Endothelial cell (in vitro differentiated cells): ENCODE measurements around the gene SIL1. TPM values are rescaled to one million over a fixed set of nuclear protein-coding genes. Genes with fewer than 3 reads are reported as not detected.
"Not testable (repeated sequence)": the region's sequence is repeated elsewhere in the genome, so short reads cannot be mapped to it uniquely, and the experiment has no call there.

Experiments
- DNase-seq: peaks from one replicate; pipeline ENCODE4 v3.0.0; 2021; ENCODE audit warnings: low spot score
- H3K27ac Mint-ChIP-seq: one replicate; pipeline ENCODE4 v1.8.0; 2021; ENCODE audit warnings: mixed read lengths, inconsistent platforms; ENCODE audit not compliant: unreplicated experiment
- H3K27me3 Mint-ChIP-seq: one replicate; pipeline ENCODE4 v1.8.0; 2021; ENCODE audit warnings: mild to moderate bottlenecking, moderate library complexity, mixed read lengths, inconsistent platforms; ENCODE audit not compliant: unreplicated experiment
- H3K36me3 Mint-ChIP-seq: one replicate; pipeline ENCODE4 v1.8.0; 2021; ENCODE audit warnings: mild to moderate bottlenecking, low read depth, mixed read lengths, inconsistent platforms; ENCODE audit not compliant: unreplicated experiment
- H3K4me1 Mint-ChIP-seq: one replicate; pipeline ENCODE4 v1.8.0; 2021; ENCODE audit warnings: mild to moderate bottlenecking, mixed read lengths, inconsistent platforms; ENCODE audit not compliant: unreplicated experiment
- H3K4me3 Mint-ChIP-seq: one replicate; pipeline ENCODE4 v1.8.0; 2021; ENCODE audit warnings: mild to moderate bottlenecking, mixed read lengths, inconsistent platforms; ENCODE audit not compliant: unreplicated experiment
- H3K9me3 Mint-ChIP-seq: one replicate; pipeline ENCODE4 v1.8.0; 2021; ENCODE audit warnings: mixed read lengths, inconsistent platforms; ENCODE audit not compliant: unreplicated experiment
- total RNA-seq: library from RNA; stranded (reverse); fragmentation: NEBNext Ultra II Directional; extraction: Animal tissue kit (Norgen Biotek cat#: 25700); gene quantifications from one replicate; pipeline ENCODE4 v1.2.1, GENCODE V29; 2021; ENCODE audit not compliant: unreplicated experiment
- TF ChIP-seq, protein P1 (sequence below): fragments of 200-600 bp; sonication (generic); IDR thresholded peaks from one replicate; pipeline ENCODE4 v1.5.0; 2021; ENCODE audit warnings: antibody characterized with exemption; ENCODE audit not compliant: unreplicated experiment

The SIL1 gene
- total RNA-seq, 1 donor from 2014 or later: 35.6 TPM

DNA sequence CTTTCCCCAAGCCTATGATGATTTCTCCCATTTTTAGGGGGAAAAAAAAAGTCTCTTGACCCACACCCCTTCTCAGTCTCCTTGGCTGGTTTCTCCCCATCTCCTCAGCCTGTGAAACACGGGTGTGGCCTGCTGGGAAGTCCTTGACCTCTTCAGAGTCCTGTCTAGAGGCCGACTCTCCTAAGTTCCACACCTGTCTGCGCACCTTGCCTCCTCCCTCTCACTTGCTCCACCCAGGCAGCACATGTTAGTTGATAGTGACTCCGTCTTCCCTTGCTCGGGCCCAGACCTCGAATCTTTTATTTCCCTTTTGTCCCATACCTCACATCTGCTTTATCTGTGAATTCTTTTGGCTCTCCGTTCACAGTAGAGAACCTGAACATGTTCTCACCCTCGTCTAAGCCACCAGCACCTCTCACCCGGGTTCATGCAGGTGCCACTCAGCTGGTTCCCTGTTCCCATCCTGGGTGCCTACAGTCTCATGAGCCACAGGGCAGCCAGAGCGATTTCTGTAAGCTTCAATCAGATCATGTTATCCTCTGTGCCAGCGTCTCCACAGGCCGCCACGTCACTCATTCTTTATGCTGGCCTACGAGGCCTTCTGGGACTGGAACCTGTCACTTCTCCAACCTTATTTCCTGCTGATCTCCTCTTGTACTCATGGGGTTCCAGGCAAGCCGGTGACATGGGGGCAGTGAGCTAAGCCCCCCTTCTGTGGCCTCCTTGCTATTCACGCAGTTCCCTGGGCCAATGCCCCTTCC, 271.3 kb downstream of the SIL1 start:
- TF ChIP-seq, protein P1, sequence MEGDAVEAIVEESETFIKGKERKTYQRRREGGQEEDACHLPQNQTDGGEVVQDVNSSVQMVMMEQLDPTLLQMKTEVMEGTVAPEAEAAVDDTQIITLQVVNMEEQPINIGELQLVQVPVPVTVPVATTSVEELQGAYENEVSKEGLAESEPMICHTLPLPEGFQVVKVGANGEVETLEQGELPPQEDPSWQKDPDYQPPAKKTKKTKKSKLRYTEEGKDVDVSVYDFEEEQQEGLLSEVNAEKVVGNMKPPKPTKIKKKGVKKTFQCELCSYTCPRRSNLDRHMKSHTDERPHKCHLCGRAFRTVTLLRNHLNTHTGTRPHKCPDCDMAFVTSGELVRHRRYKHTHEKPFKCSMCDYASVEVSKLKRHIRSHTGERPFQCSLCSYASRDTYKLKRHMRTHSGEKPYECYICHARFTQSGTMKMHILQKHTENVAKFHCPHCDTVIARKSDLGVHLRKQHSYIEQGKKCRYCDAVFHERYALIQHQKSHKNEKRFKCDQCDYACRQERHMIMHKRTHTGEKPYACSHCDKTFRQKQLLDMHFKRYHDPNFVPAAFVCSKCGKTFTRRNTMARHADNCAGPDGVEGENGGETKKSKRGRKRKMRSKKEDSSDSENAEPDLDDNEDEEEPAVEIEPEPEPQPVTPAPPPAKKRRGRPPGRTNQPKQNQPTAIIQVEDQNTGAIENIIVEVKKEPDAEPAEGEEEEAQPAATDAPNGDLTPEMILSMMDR: no peak
- DNase-seq: no peak
- Mint-ChIP-seq H3K27me3 (peaks cover 22% of the 10 kb centered on the region), H3K4me1 (peaks cover 17% of the 10 kb centered on the region), H3K4me3 (peak overlapping the region; percentile 77), H3K9me3 (no peaks in the 10 kb centered on the region), H3K27ac (peak overlapping the region; percentile 86), H3K36me3 (peaks cover 65% of the 10 kb centered on the region)

DNA sequence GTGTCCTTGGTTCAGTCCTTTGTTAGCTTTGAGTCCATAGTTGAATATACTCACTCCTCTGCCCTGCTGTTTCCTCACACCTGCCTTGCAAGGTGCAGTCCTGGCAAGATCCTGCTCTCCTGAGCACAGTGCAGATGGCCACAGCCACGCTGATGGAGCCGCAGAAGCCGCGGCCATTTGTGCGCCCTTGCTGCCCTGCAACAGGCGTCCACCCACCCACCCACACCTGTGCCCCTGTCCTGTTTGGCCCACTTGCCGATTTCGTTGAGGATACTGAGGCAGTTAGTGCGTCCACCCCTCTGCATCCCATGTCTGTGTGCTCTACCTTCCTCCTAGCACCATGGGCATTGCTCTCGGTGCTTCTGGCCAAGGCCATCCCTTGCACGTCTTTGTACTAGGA, 271.9 kb downstream of the SIL1 start:
- Mint-ChIP-seq H3K4me1 (peaks cover 13% of the 10 kb centered on the region), H3K36me3 (peaks cover 59% of the 10 kb centered on the region), H3K27ac (peak overlapping the region; percentile 86), H3K9me3 (no peaks in the 10 kb centered on the region), H3K27me3 (peaks cover 22% of the 10 kb centered on the region), H3K4me3 (peak overlapping the region; percentile 77)
- TF ChIP-seq, protein P1: no peak
- no peak for DNase-seq

DNA sequence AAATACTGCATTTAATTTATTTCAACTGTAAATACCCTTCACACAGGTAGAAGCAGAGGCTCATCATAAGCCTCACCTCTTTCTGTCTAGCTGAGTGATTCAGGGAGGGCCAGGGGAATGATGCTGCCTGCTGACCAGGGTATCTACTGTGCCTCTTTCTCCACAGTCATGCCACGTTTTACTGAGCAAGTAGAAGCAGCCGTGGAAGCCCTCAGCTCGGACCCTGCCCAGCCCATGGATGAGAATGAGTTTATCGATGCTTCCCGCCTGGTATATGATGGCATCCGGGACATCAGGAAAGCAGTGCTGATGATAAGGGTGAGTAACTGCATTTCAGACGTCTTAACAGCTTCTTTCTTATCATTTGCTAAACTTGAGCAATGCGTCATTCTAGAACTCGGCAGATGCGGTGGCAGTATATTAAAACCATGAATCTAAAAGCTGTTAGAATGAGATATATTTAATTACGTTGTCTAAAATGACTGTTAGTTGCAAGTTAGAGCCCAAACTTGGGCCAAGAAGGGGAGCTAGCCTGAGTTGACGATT, 273.0 kb downstream of the SIL1 start:
- Mint-ChIP-seq H3K9me3 (no peaks in the 10 kb centered on the region), H3K4me1 (peaks cover 9% of the 10 kb centered on the region), H3K36me3 (peaks cover 49% of the 10 kb centered on the region), H3K27me3 (peaks cover 20% of the 10 kb centered on the region), H3K27ac (peak overlapping the region; percentile 42), H3K4me3 (no peak overlapping the region)
- TF ChIP-seq, protein P1: no peak
- DNase-seq: no peak

DNA sequence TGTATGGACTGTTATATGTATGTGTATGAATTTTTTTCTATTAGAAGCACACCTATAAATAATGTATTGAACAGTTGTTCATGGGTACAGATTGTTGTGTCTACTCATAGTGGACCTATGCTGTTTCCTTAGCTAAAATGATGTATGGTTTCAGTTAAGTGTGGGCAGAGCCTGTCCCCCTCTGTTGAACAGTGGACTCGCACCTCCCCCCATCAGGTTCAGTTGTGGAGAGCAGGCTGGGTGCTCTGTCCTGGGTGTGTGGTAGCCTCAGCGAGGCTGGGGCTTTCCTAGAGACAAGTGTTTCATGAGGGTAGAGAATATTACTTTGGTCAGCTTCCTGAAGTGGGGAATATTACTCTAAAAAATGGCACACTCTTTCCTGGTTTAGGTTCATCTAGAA, 275.7 kb downstream of the SIL1 start:
- DNase-seq: no peak
- TF ChIP-seq, protein P1: no peak
- Mint-ChIP-seq H3K27ac (peak overlapping the region; percentile 8), H3K4me3 (no peak overlapping the region), H3K4me1 (peaks cover 9% of the 10 kb centered on the region), H3K27me3 (peaks cover 12% of the 10 kb centered on the region), H3K36me3 (peaks cover 47% of the 10 kb centered on the region), H3K9me3 (no peaks in the 10 kb centered on the region)

DNA sequence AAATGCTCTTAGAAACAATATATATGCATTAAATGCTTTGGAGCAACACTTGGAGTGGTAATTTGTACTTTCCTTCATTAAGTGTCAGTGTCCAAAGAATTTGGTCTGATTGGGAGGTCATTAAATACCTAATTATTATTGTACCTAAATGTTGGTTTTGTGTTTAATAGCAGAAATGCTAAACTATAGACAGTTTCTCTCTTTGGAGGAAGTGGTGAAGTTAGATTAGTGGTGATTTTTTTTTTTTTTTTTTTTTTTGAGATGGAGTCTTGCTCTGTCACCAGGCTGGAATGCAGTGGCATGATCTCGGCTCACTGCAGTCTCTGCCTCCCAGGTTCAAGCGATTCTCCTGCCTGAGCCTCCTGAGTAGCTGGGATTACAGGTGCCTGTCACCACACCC, 276.8 kb downstream of the SIL1 start:
- not testable (repeated sequence) for H3K9me3 Mint-ChIP-seq, H3K4me1 Mint-ChIP-seq, H3K27ac Mint-ChIP-seq, DNase-seq, H3K27me3 Mint-ChIP-seq, H3K4me3 Mint-ChIP-seq
- H3K36me3 Mint-ChIP-seq: peaks cover 36% of the 10 kb centered on the region
